Iris pigment epithelial cell (primary cell): ENCODE results near the gene IFFO2.

Experiments used
- DNase-seq: peaks from one replicate; pipeline ENCODE4 v3.0.0-alpha.2; 2011; ENCODE audit warnings: low read depth

The IFFO2 gene

DNA sequence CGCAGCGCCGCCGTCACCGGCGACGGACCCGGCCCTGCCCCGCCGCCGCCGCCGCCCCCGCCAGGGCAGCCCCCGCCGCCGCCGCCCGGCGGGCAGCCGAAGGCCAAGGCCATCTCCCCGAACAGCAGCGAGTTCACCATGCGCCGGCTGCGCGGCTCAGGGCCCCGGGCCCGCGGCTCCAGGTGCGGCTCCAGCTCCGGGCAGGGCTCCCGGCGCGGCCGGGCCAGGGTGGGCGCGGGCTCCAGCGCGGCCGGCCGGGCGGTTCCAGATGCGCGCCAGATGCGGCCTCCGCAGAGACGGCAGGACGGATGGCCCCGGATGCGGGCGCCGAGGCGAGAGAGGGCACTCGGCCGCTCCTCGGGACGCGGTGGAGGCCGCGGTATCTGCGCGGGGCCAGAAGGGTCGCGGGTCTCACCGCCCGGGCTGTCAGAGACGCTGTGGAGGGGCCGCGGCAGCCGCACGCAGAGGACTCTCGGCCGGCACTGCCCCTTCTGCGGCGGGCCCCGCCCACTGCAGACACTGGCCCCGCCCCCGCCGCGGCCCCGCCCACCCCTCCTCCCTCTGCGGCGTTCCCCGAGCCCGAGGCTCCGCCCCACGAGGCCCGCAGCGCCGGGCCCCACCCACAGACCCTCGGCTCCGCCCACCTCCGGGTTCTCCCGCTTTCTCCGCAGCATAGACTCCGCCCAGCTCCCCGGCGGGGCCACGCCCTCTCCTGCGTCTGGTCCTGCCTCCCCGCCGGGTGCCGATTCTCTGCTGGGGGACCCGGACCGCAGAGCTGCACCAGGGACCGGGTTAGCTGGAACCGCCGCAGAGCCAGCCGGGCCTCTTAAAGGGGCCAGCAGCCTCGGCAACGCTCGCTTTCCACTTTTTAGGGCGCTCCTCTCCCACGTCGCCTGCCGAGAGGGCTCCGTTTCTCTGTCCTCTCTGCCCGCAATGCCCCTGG lies at the start of gene IFFO2:
IFFO2 (minus strand) TSS at position 484 of the 943 bp plus-strand sequence; CDS start at position 140, 344 bp downstream.
- peak; percentile 89 for DNase-seq

DNA sequence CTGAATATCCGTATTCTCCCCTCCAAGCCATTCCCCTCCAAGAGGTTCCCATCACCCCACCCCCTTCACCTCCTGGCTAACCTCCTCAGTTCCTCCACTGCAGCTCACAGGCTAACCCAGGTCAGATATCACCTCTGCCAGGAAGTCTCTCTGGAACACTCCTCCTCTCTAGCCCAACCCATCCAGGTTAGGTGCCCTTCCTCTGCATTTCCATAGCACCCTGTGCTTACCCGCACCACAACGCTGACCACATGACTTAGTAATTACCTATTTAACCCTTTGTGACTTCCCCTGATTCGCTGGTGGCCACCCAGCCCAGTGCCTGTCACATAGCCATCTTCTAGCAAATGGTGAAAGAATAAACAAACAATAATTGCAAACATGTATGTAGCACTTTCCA lies 49.5 kb upstream of the IFFO2 start:
- DNase-seq: no peak

DNA sequence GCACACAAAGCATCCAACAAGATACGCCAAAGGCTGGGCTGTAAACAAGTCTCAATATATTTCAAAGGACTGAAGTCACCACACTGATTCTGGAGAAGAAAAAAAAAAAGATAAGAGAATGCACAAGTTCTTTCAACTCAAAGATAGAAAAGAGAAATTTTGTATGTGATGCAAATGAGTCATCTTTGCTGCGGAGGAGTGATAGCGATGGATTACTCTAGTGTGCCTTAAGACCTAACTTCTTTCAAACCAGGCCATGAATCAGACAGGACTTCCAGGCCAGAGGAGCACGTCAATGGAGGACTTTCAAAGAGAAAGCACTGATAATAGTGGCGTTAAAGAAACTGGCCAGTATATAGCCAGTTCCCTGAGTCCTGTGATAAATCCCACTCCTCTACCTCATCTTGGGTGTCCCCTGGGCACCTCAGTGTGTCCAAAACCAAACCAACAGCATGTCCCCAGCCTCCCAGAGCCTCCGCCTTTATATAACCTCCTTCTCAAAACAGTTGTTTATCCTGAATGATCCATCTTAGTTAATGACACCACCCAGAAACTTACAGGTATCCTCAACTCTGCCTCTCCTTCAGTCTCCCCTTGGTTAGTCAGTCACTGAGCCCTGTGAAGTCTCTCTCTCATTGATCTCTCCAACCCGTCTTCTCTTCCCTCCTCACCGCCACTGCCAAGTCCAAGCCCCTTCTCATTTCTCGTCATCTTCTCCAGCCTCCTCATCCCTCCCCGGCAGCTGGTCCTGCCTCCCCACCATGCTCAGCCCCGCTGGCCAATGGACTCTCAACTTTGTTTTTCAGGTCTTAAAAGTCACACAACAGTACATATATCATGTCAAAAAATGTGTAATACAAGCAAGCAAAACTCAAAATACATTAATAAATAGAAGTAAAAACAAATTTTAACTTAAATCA lies 47.2 kb upstream of the IFFO2 start:
- DNase-seq: peak; percentile 87

DNA sequence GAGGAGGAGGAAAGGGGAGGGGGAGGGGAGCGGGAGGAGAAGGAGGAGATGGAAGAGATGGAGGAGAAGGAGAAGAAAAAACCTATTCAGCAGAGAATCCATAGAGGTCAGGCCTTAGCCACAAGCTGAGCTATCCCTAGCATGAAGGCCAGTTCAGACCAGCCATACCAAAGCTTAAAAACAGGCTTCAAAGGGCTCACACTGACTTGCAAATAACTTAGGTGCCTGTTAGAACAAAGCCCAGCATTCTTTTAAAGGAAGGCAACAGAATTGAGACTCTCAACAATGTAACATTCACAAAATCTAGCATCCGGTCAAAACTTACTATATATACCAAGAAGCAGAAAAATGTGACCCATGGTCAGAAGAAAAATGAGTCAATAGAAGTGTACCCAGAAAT lies 43.6 kb upstream of the IFFO2 start:
- peak; percentile 7 for DNase-seq

DNA sequence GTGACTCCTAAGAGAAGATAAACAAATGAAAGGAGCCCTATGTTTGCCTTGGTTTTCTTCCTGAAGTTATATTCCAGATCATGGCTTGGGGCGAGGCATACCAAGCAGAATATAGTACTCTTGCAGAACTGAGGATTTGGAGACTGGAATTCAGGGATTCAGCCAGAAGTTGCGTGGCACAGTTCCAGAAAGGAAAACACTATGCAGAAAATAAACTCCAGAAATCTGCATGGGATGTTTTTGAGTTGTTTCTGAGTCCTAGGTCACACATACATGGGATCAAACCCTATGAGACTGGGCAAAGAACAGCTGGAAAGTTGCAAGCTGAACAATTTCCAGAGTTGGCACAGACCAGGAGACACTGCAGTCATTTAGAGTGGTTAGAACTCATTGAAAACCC lies 42.9 kb upstream of the IFFO2 start:
- DNase-seq: peak; percentile 9

DNA sequence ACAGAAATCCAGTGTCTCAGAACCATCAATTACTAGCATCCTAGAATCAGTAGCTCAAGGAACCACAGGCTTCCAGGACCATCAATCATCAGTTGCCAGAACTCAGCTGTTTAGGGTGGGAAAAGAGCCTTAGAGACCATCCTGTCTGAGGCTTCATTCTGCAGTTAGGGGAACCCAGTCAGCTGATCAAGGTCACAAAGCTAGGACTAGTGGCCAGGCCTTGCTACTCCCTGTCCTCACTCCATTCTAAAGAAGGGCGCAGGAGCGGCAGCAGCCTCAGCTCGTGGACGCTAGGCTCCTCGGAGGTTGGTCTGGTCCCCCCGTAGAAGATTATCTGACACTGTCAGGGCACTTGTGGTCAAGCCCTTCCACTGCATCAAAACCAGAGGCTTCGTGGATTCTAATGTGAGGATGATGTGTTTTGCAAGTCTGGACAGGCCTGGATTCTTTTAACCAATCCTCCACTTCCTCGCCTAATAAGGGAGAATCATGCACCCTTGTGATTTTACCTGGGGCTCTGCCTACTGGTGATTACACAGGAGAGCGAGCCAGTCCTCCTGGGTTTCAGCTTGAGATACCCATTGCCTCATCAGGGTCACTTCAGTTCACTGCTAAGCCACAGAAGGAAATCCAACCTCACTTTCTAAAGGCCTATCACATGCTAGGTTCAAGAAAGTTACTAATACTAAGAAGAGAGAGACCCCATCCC lies 41.7 kb upstream of the IFFO2 start:
- DNase-seq: peak; percentile 50

DNA sequence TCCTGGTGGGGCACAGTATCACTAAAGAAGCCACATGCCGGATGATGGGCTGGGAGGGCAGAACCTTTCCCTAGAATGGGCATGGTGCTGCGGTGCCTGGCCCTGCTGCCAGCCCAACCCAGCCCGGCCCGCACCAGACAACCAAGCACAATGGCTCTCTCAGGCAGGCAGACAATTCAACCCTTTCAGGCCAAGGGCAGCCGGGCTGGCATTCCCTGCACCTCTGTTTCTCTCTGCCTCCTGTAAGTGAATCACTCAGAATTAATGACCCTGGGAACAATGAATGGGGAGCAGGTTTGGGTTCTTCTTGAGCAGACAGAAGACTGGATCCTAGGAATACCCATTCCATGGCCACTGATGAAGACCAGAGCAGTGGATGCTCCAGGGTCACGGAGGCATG lies 41.0 kb upstream of the IFFO2 start:
- DNase-seq: no peak

DNA sequence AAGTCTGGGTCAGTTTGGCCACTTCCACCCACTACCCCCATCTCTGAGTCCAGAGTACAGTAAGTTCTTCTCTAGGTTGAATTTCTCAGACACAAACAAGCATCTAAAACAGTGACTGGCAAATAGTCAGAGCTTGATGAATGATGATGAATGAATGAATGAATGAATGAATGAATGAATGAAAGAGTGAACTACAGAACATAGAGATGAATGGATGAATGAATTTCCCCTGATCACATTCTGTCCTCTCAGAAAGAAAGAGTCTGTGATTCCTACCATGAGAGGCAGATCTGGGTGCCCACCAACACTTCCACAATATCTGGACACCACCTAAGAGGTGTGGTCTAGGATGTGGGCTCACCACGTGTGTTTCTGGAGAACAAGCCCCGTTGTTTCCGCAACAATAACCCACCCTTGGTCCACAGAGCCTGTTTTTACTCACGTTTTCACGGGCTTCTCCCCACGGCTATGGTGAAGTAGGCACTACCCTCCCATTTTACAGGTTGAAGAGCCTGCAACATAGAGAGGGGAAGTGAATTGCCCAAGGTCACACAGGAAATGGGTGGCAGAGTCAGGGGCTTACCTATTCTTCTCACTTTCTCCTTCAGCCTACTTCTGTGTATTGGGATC lies 40.2 kb upstream of the IFFO2 start:
- DNase-seq: no peak

DNA sequence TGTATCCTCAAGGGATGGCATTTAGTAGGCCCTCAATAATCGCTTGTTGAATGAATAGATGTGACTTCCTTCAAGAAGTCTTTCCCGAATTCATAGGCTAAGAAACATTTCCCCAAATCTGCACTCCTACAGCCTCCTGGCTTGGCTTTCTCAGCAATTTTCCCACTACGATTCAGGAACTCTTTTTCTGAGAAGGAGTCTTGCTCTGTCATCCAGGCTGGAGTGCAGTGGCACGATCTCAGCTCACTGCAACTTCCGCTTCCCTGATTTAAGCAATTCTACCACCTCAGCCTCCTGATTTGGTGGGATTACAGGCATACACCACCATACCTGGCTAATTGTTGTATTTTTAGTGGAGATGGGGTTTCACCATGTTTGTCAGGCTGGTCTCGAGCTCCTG lies 37.9 kb upstream of the IFFO2 start:
- no peak for DNase-seq

DNA sequence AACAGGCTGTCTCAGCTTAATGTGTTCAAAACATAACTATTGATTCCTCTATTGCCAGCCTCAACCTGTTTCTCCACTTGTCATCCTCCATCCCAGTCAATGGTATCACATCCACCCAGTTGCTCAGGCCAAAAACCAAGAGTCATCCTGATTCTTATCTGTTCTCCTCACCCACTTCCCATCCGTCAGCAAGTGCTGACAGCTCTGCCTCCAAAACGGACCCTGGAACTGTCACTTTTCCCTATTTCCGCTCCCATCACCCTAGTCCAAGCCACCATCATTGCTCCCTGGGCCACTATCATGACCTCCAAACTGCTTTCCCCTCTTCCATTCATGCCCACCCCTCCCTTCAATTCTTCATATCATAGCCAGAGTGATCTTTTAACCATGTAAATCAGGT lies 36.2 kb upstream of the IFFO2 start:
- no peak for DNase-seq

DNA sequence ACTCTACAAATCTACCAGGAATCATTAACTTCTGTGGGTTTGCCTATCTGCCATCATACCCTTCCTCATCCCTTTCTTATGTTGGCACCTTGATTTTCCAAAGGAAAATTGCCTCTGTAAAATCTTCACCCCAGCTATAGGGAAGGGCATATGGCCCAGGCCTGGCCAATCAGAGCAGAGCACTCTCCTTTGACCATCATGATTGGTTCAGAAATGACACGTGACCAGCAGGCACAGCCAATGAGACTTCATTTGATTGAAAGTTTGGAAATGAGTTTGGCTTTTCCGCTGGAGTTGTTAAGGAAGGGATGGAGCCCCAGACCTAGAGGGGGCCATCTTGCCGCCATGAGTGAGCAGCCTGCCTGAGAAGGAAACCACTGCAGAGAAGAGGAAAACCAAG lies 35.1 kb upstream of the IFFO2 start:
- no peak for DNase-seq

DNA sequence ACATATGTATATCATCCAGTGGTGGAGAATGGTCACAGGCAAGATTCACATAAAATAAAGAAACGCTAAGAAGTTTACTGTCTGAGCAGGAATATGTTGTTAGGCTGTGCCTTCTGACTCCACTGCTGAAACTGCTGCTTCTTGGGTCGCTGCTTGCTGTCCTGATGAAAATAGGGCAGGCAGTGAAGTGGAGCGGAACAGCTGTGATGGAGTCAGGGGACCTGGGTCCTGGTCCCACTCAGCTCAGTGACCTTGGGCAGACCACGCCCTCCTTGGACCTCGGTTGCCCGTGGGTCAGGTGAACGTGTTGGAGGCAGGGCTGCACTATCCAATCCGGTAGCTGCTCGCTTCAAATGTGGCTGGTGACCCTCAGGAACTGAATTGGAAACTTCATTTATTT lies 33.4 kb upstream of the IFFO2 start:
- no peak for DNase-seq

DNA sequence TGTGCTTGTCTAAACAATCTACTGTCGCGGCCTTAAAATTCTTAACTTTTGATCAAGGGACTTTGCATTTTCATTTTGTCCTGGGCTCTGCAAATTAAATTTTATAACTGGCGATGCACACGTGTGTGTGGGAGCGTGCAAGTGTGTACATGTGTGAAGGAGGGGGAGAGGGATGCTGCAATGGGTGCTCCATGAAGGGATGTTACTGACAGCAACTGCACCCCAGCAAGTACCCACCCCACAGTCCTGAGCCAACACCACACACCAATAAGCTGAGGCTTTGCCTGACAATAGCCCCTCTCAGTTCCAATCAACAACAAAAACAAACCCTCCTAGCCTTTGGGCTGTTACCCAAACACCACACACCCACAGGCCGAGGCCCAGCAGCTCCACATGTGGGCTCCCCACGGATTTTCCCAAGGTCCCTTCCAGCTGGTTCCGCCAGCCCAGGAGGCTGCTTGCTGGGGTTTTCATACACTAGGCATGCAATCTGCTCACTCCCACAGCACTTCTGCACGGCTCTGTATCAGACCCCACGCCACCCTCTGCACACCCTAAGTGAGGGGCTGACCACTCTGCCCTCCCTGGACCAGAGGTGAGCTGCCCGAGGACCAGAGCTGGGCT lies 32.8 kb upstream of the IFFO2 start:
- DNase-seq: no peak

DNA sequence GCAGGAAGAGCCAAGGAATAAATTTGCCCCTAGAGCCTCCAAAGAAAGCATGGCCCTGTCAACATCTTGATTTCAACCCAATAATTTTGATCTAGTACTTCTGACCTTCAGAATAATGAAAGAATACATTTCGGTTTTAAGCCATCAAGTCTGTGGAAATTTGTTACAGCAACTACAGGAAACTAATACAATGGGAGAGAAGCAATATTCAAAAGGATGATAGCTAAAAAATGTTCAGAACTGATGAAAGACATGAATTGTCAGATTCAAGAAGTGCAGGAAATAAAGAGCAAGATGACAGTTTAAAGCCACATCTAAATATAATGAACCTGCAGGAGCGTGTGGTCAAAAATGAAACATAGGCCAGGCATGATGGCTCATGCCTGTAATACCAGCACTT lies 24.8 kb upstream of the IFFO2 start:
- DNase-seq: no peak

DNA sequence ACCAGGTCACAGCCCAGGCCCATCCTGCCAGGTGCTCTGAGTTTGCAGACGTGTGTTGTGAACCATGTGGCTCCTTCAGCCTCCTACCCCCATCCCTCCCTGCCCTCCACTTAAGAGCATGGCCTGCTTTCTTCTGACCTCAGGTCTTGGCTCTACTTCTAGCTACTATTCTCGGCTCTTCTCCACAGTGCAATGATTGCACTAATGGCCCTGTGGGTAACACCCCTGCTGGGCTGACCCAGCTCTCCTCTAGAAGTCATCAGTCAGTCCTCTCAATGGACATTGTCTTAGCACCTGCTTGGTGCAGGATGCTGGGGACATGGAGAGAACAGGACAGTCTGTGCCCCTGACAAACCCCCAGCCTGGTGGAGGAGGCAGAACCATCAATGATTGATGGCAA lies 22.2 kb upstream of the IFFO2 start:
- no peak for DNase-seq

DNA sequence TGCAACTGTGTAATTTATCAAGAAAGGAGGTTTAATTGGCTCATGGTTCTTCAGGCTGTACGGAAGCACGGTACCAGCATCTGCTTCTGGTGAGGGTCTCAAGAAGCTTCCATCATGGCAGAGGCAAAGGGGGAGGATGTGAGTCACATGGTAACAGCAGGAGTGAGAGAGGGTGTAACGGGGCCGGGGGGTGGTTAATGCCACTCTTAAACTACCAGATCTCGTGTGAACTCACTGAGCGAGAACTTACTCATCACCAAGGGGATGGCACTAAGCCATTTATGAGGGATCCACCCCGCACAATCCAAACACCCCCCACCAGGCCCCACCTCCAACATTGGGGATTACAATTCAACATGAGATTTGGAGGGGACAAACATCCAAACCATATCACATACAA lies 21.0 kb upstream of the IFFO2 start:
- DNase-seq: no peak

DNA sequence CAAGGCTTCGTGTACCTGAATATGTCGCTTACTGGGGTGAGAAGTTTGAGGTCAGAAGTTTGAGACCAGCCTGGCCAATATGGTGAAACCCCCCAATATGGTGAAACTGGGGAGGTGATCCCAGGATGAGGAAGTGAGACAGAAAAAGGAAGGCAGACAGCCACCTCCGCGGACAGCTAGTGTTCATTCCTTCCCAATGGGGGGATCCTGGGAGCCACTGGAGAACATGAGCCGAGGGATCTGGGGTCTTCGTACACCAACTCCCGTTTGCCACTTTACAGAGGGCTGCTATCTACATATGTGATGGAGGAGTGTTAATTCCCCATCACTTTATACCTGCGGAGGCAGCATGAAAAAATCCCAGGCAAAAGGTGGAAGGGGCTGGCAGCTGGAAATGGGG lies 19.6 kb upstream of the IFFO2 start:
- no peak for DNase-seq

DNA sequence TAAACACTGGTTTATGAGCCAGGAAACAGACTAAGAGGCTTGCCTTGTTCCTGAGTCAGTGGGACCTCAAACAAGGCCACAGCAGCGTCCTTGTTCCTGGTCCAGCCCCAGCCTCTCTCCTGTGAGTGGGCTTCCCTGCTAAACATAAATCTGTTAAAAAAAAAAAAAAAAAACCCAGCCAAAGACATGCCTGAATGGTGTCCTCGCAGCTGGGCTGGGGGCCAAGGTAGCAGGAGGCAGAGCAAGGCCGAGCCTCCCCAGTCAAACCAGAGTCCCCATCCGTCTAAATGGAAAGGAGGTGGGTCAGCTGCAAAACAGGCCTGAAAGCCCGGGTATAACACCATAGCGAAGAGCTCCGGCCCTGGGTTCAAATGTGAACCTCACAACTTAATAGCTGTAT lies 18.1 kb upstream of the IFFO2 start:
- no peak for DNase-seq

DNA sequence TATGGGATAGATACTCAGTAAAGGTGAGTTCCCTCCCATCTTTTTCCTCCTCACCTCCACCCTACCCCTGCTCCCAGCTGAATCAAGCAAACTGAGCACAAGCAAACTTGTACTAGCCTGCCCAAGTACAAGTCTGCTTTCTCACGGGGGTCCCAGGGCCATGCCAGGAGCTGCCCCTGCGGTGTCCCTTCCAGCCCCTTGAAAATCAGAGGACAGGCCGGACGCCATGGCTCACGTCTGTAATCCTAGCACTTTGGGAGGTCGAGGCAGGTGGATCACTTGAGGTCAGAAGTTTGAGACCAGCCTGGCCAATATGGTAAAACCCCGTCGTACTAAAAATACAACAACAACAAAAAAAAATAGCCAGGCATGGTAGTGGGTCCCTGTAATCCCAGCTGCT lies 17.5 kb upstream of the IFFO2 start:
- DNase-seq: no peak

DNA sequence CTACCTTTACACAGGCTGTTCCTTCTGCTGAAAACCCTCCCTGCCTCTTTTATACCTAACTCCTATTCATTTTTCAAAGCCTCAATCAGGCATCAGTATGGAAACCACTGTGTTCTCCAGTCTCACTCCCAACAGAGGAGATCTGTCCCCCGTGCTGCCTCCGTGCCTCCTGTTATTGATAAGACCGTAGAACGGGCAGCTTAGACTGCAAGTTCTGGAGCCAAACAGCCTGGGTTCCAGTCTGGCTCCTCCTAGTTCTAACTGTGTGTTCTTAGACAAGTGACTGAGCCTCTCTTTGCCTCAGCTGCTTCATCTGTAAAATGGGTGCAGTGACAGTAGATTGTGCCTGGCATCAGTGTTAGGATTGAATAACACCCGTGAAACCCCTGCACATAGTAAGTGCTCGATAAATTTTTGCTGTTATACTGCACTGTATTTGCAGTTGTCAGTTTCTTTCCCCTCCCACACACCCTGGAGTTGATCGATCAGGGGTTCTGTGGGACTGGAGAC lies 17.0 kb upstream of the IFFO2 start:
- DNase-seq: no peak

DNA sequence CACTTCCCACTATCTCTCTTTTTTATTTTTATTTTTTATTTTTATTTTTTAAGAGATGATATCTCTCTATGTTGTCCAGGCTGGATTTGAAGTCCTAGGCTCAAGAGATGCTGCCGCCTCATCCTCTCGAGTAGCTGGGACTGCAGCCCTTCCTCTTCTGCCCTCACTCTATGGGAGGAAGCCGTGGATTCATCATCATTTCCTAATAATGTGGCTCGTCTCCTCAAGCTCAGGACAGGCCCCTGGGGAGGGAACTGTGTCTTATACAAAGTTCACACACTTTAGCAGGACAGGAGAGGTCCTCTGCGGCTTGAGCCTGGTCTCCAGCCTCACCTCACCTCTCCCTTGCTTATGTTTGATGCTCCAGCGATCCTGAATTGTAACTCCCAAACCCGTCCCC lies 16.5 kb upstream of the IFFO2 start:
- no peak for DNase-seq
